Measurements from ENCODE around the gene ASF1B. TPM values are rescaled to one million over a fixed set of nuclear protein-coding genes. Genes with fewer than 3 reads are reported as not detected.
"Not testable (repeated sequence)": the region's sequence is repeated elsewhere in the genome, so short reads cannot be mapped to it uniquely, and the experiment has no call there.

ASF1B gene
- total RNA-seq, 2 experiments from 2014 or later, result 143 to 202 TPM

DNA sequence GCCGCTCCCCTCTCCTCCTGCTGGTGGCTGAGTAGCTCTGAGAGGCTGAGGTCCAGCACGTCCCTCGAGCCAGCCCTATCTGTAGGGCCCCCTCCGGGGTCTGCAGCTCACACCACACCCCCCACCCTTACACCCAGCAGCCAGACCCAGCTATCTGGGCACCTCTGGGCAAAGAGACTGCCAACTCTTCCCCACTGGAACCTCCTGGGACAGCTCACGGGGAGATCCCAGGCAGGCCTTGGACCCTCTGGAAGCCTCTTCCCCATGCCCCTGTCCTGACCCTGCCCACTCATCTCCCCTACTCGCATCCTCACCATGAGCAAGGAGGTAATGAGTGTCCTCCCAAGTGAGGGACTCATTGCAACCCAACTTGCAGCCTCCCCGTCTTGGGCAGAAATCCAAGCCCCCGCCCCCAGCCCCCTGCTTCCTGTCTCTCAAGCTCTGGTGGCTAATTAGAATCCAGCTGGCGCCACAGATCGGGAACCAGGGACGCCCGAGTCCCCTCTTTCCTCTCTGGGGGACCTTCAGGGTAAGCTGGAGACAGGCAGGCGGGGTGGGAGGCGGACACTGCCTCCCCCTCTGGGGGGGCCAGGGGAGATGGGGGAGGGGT lies 47.5 kb upstream of the ASF1B start:
- no peaks in the 10 kb centered on the region for H3K4me1 ChIP-seq (ENCODE audit: insufficient read depth, low read length, poor library complexity, severe bottlenecking)
- no TSS peak for BruUV-seq (replicated peaks)
- no peaks in the 10 kb centered on the region for H3K9me3 ChIP-seq (ENCODE audit: low read length)
- H3K36me3 ChIP-seq (ENCODE audit: insufficient read depth, low read length), result no peaks in the 10 kb centered on the region
- no peak overlapping the region for H3K4me2 ChIP-seq (ENCODE audit: low read length)
- no peak overlapping the region for H3K27ac ChIP-seq (ENCODE audit: low read depth, low read length, poor library complexity, severe bottlenecking)
- intact Hi-C loops (cut with micrococcal nuclease; ENCODE audit: unreplicated experiment), result no loop called here
- no peaks in the 10 kb centered on the region for H3K79me2 ChIP-seq (ENCODE audit: insufficient read depth, low read depth, low read length)
- H4K20me1 ChIP-seq (ENCODE audit: insufficient read depth, low read length), result no peaks in the 10 kb centered on the region
- no peak for DNase-seq (ENCODE audit: low spot score)
- H2AFZ ChIP-seq (ENCODE audit: low read length), result no peak overlapping the region
- TF ChIP-seq CTCF (conservative IDR thresholded peaks at IDR 0.05; ENCODE audit: low read length) (no peak), EZH2phosphoT487 (IDR thresholded peaks at IDR 0.05; ENCODE audit: borderline replicate concordance, low read depth, low read length) (no peak)
- no peak overlapping the region for H3K4me3 ChIP-seq (ENCODE audit: low read depth, low read length, poor library complexity, severe bottlenecking)
- H3K9me2 ChIP-seq (ENCODE audit: insufficient read depth, low read length), result no peaks in the 10 kb centered on the region
- ChIA-PET CTCF (ENCODE audit: unreplicated experiment) (no interaction called here), POLR2A (interaction anchor here (0.6 to 0.7 kb wide), 2 partner anchors 9 to 39 kb away, joined by 3 to 4 read pairs; no protein-coding TSS in a partner anchor)

GRCh38 chr19:14182476-14182875 lies 46.1 kb upstream of the ASF1B start:
- Histone ChIP-seq H3K9me2 (ENCODE audit: insufficient read depth, low read length) (no peaks in the 10 kb centered on the region), H3K9me3 (ENCODE audit: low read length) (no peaks in the 10 kb centered on the region), H3K4me1 (ENCODE audit: insufficient read depth, low read length, poor library complexity, severe bottlenecking) (no peaks in the 10 kb centered on the region), H2AFZ (ENCODE audit: low read length) (no peak overlapping the region), H4K20me1 (ENCODE audit: insufficient read depth, low read length) (no peaks in the 10 kb centered on the region), H3K4me3 (ENCODE audit: low read depth, low read length, poor library complexity, severe bottlenecking) (no peak overlapping the region), H3K79me2 (ENCODE audit: insufficient read depth, low read depth, low read length) (no peaks in the 10 kb centered on the region), H3K36me3 (ENCODE audit: insufficient read depth, low read length) (no peaks in the 10 kb centered on the region), H3K27ac (ENCODE audit: low read depth, low read length, poor library complexity, severe bottlenecking) (no peak overlapping the region), H3K4me2 (ENCODE audit: low read length) (no peak overlapping the region)
- intact Hi-C loops (cut with micrococcal nuclease; ENCODE audit: unreplicated experiment), result no loop called here
- ChIA-PET CTCF (ENCODE audit: unreplicated experiment) (no interaction called here), POLR2A (no interaction called here)
- TF ChIP-seq EZH2phosphoT487 (IDR thresholded peaks at IDR 0.05; ENCODE audit: borderline replicate concordance, low read depth, low read length) (no peak), CTCF (conservative IDR thresholded peaks at IDR 0.05; ENCODE audit: low read length) (no peak)
- no peak for DNase-seq (ENCODE audit: low spot score)
- BruUV-seq (replicated peaks), result no TSS peak

- Histone ChIP-seq H3K4me2 (ENCODE audit: low read length) (no peak overlapping the region), H3K9me2 (ENCODE audit: insufficient read depth, low read length) (no peaks in the 10 kb centered on the region), H2AFZ (ENCODE audit: low read length) (no peak overlapping the region), H4K20me1 (ENCODE audit: insufficient read depth, low read length) (no peaks in the 10 kb centered on the region), H3K36me3 (ENCODE audit: insufficient read depth, low read length) (no peaks in the 10 kb centered on the region), H3K9me3 (ENCODE audit: low read length) (no peaks in the 10 kb centered on the region), H3K27ac (ENCODE audit: low read depth, low read length, poor library complexity, severe bottlenecking) (no peak overlapping the region), H3K4me3 (ENCODE audit: low read depth, low read length, poor library complexity, severe bottlenecking) (no peak overlapping the region), H3K4me1 (ENCODE audit: insufficient read depth, low read length, poor library complexity, severe bottlenecking) (no peaks in the 10 kb centered on the region), H3K79me2 (ENCODE audit: insufficient read depth, low read depth, low read length) (no peaks in the 10 kb centered on the region)
- TF ChIP-seq EZH2phosphoT487 (IDR thresholded peaks at IDR 0.05; ENCODE audit: borderline replicate concordance, low read depth, low read length) (no peak), CTCF (conservative IDR thresholded peaks at IDR 0.05; ENCODE audit: low read length) (no peak)
- no peak for DNase-seq (ENCODE audit: low spot score)
- ChIA-PET CTCF (ENCODE audit: unreplicated experiment) (no interaction called here), POLR2A (no interaction called here)
- no TSS peak for BruUV-seq (replicated peaks)
- intact Hi-C loops (cut with micrococcal nuclease; ENCODE audit: unreplicated experiment), result no loop called here
These were observed 45.5 kb upstream of the ASF1B start for GRCh38 chr19:14181906-14182305.

DNA sequence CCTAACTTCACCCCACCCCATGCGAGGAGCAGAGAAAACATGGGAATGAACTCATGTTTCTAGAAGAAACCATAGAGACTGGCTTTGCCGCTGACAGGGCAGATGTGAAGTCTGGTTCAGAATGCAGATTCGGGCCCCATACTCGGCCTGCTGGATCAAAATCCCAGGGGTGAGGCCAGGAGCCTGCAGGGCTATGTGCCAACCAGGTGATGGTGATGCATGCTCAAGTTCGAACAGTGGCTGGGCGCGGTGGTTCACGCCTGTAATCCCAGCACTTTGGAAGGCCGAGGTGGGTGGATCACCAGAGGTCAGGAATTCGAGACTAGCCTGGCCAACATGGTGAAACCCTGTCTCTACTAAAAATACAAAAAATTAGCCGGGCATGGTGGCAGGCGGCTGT lies 44.8 kb upstream of the ASF1B start:
- DNase-seq (ENCODE audit: low spot score); H2AFZ ChIP-seq (ENCODE audit: low read length); H3K4me3 ChIP-seq (ENCODE audit: low read depth, low read length, poor library complexity, severe bottlenecking); H3K79me2 ChIP-seq (ENCODE audit: insufficient read depth, low read depth, low read length); H3K4me2 ChIP-seq (ENCODE audit: low read length); H4K20me1 ChIP-seq (ENCODE audit: insufficient read depth, low read length); BruUV-seq (replicated peaks); CTCF ChIA-PET (ENCODE audit: unreplicated experiment); H3K4me1 ChIP-seq (ENCODE audit: insufficient read depth, low read length, poor library complexity, severe bottlenecking); H3K9me3 ChIP-seq (ENCODE audit: low read length); intact Hi-C loops (cut with micrococcal nuclease; ENCODE audit: unreplicated experiment); H3K27ac ChIP-seq (ENCODE audit: low read depth, low read length, poor library complexity, severe bottlenecking); H3K9me2 ChIP-seq (ENCODE audit: insufficient read depth, low read length); H3K36me3 ChIP-seq (ENCODE audit: insufficient read depth, low read length): not testable (repeated sequence)
- POLR2A ChIA-PET, result interaction anchor here (0.7 kb wide), 1 partner anchor 41 kb away, joined by 3 read pairs; no protein-coding TSS in a partner anchor
